A549 treated with dexamethasone at 1 μM for 4 hours (cell line): ENCODE data around the gene FBXL3. TPM values are rescaled to one million over a fixed set of nuclear protein-coding genes. Genes with fewer than 3 reads are reported as not detected.

ENCODE experiments used
- total RNA-seq: library from RNA; stranded (reverse); fragments of 200-300 nt; extraction: Qiagen RNA extraction; gene quantifications from 5 replicates; pipeline ENCODE4 v1.2.3, GENCODE V29; 2022

The FBXL3 gene
- total RNA-seq, result 16.1 to 22.0 TPM (median 18.3 TPM) in 5 replicates

GRCh38 chr13:77026861-77027621 is at the start of gene FBXL3:
TSS of gene FBXL3 (minus strand) at chr13:77027159. CDS start at chr13:77021860, 5,299 bp downstream.

GRCh38 chr13:76991796-76992547 is 35.0 kb downstream of the FBXL3 start, which contains the start of gene CLN5:
TSS of gene CLN5 (plus strand) at chr13:76992081. CDS start at chr13:76992099, 18 bp downstream.

Other genes starting within 250 kb of the FBXL3 start
- gene KCTD12, start 140.8 kb downstream of the FBXL3 start, total RNA-seq, result 1.5 to 1.8 TPM (median 1.6 TPM) in 5 replicates
- not detected in 5 replicates for gene ACOD1, start 78.6 kb downstream of the FBXL3 start, total RNA-seq
- 7.2 to 10.0 TPM (median 9.0 TPM) in 5 replicates for gene CLN5, start 35.1 kb downstream of the FBXL3 start, total RNA-seq